GM12873 (cell line): ENCODE results near the gene PRDX5.
A peak's percentile ranks its signal among the peaks of the same experiment; 100 is the strongest.

Source experiments
- TF ChIP-seq, protein P1 (sequence below): IDR thresholded peaks from 2 replicates; pipeline ENCODE4 v1.5.1; 2012; ENCODE audit warnings: low read depth, mild to moderate bottlenecking, moderate library complexity, low read length, control low read depth; ENCODE audit not compliant: insufficient read depth; ENCODE audit errors: missing control alignments

PRDX5 gene

GRCh38 chr11:64305691-64306562, 12.0 kb upstream of the PRDX5 start:
- TF ChIP-seq, protein P1, sequence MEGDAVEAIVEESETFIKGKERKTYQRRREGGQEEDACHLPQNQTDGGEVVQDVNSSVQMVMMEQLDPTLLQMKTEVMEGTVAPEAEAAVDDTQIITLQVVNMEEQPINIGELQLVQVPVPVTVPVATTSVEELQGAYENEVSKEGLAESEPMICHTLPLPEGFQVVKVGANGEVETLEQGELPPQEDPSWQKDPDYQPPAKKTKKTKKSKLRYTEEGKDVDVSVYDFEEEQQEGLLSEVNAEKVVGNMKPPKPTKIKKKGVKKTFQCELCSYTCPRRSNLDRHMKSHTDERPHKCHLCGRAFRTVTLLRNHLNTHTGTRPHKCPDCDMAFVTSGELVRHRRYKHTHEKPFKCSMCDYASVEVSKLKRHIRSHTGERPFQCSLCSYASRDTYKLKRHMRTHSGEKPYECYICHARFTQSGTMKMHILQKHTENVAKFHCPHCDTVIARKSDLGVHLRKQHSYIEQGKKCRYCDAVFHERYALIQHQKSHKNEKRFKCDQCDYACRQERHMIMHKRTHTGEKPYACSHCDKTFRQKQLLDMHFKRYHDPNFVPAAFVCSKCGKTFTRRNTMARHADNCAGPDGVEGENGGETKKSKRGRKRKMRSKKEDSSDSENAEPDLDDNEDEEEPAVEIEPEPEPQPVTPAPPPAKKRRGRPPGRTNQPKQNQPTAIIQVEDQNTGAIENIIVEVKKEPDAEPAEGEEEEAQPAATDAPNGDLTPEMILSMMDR = peak; percentile 52

DNA sequence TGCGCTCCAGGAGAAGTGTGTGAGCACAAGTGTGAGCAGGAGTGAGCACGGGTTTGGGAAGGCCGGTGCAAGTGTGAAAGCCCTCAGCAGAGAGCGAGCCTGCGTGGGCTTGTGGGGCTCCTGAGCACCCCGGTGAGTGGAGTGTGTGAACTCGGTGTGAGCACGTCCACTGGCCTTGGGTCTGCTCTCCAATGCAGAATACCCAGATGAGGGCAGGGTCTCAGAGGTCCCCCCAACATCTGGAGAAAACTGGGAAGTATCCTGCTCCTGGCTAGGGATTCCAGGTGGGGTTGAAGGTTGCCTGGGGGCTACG, 11.4 kb upstream of the PRDX5 start:
- TF ChIP-seq, protein P1 = no peak

- TF ChIP-seq, protein P1 = no peak
Measured at GRCh38 chr11:64306876-64307622, 10.9 kb upstream of the PRDX5 start.

DNA sequence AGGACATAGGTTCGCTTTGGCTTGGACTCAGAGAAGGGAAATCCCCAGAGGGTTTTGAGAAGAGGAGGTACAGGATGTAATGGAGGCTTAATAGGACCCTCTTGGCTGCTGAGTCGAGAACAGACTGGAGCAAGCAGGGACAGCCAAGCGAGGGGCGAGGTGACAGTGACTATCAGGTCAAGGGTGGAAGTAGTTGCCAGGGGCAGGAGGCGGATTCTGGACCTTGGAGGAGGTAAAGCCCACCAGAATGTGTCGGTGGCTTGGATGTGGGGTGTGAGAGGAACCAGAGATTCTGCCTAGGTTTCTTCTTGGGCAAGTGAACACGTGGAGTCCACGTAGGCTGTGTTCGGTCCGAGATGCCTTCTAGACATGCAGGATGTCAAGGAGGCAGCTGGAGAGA, 5.0 kb upstream of the PRDX5 start:
- TF ChIP-seq, protein P1 = no peak

- TF ChIP-seq, protein P1 = no peak
Measured at GRCh38 chr11:64313491-64314145, 4.3 kb upstream of the PRDX5 start.

GRCh38 chr11:64314146-64314804, 3.6 kb upstream of the PRDX5 start:
- TF ChIP-seq, protein P1 = peak; percentile 24
